Prostate gland (tissue), 2 donors: Measurements from ENCODE around the gene PAF1. TPM values are rescaled to one million over a fixed set of nuclear protein-coding genes. Genes with fewer than 3 reads are reported as not detected.

ENCODE experiments used
- DNase-seq: peaks from one replicate; pipeline ENCODE4 v3.0.0-alpha.2; 2019; ENCODE audit warnings: low spot score
- H3K27ac ChIP-seq, 2 donors: fragments of 200-600 bp; sonication (generic); 2 replicates each; pipeline ENCODE4 v1.5.1; 2017 to 2019
- H3K27me3 ChIP-seq: fragments of 200-600 bp; sonication (generic); replicated peaks from 2 replicates; pipeline ENCODE4 v1.5.1; 2019; ENCODE audit not compliant: insufficient read depth
- H3K36me3 ChIP-seq, 2 donors: fragments of 200-600 bp; sonication (generic); 1 replicate in 1 of 2; 2 replicates in 1 of 2; pipeline versions ENCODE4 v1.5.1 to v1.8.1; 2017 to 2019
- H3K4me1 ChIP-seq: fragments of 200-600 bp; sonication (generic); replicated peaks from 2 replicates; pipeline ENCODE4 v1.5.1; 2019
- H3K4me3 ChIP-seq, 2 donors: fragments of 200-600 bp; sonication (generic); 2 replicates each; pipeline ENCODE4 v1.5.1; 2017 to 2019
- H3K9me3 ChIP-seq: fragments of 200-600 bp; sonication (generic); 2 replicates; pipeline ENCODE4 v1.5.1; 2017
- CTCF ChIP-seq, 4 experiments: fragments of 200-600 bp in 2 of 4; fragments of 450-650 bp in 2 of 4; sonication (generic) in 2 of 4; IDR thresholded peaks; 1 replicate in 3 of 4; 2 replicates in 1 of 4; pipeline ENCODE4 v1.5.1; 2016 to 2019; ENCODE audit warnings: antibody characterized with exemption in 4 of 4, mild to moderate bottlenecking in 2 of 4, moderate library complexity in 2 of 4
- POLR2A ChIP-seq: fragments of 450-650 bp; IDR thresholded peaks from one replicate; pipeline ENCODE4 v1.6.1; 2016; ENCODE audit warnings: antibody characterized with exemption, mild to moderate bottlenecking
- POLR2AphosphoS5 ChIP-seq: sonication (generic); formaldehyde crosslinking; IDR thresholded peaks from one replicate; pipeline ENCODE4 v1.6.1; 2017; ENCODE audit warnings: antibody characterized with exemption
- WGBS: methylation state at CpG from one replicate; pipeline ENCODE4 v1.1.5; 2018; 5-methylcytosine and 5-hydroxymethylcytosine counted together
- intact Hi-C: fragments of 100-400 bp; cut with DNase I; formaldehyde crosslinking; loops from one replicate; pipeline ENCODE4 v1.14.2; 2022
- total RNA-seq, 2 donors: library from RNA; depleted of rRNA; stranded (reverse); fragments of >200 nt; gene quantifications; one replicate each; pipeline ENCODE4 v1.1.0, GENCODE V29; 2016

Gene PAF1
- total RNA-seq, 2 donors from 2014 or later: 47.5 to 63.6 TPM

- intact Hi-C loops: loop anchor here (5.0 kb wide), 1 partner anchor 133 kb away; the partner anchor contains the start of gene EID2B
- Histone ChIP-seq H3K4me1 (peaks cover 11% of the 10 kb centered on the region), H3K9me3 (no peaks in the 10 kb centered on the region), H3K36me3 (no peaks in the 10 kb centered on the region), H3K4me3 (no peak overlapping the region), H3K27ac (peak overlapping the region; percentile 9 to 31), H3K27me3 (no peaks in the 10 kb centered on the region)
- no peak for DNase-seq
- TF ChIP-seq CTCF (IDR thresholded peaks at IDR 0.05) (no peak), POLR2AphosphoS5 (no peak), POLR2A (no peak)
- 94% methylated on average over 4 of the region's 4 CpGs for WGBS
Observed at GRCh38 chr19:39399668-39400050, 8.8 kb upstream of the PAF1 start.

- Histone ChIP-seq H3K27me3 (no peaks in the 10 kb centered on the region), H3K27ac (peak overlapping the region; percentile 67 to 83), H3K9me3 (no peaks in the 10 kb centered on the region), H3K36me3 (peaks cover 0 to 7% of the 10 kb centered on the region in 2 donors), H3K4me3 (no peak overlapping the region), H3K4me1 (peaks cover 5% of the 10 kb centered on the region)
- WGBS: 68% methylated on average over 11 of the region's 11 CpGs
- DNase-seq: no peak
- TF ChIP-seq CTCF (IDR thresholded peaks at IDR 0.05) (no peak), POLR2AphosphoS5 (peak; percentile 19), POLR2A (peak; percentile 15)
- intact Hi-C loops: loop anchor here (1.0 to 5.0 kb wide), 2 partner anchors 13 to 134 kb away; partner anchors contain the start of gene EID2B
Observed at GRCh38 chr19:39398297-39398864, 7.5 kb upstream of the PAF1 start.

GRCh38 chr19:39397360-39398296 is 6.7 kb upstream of the PAF1 start:
- Histone ChIP-seq H3K9me3 (no peaks in the 10 kb centered on the region), H3K4me3 (no peak overlapping the region), H3K4me1 (peaks cover 5% of the 10 kb centered on the region), H3K27ac (peak overlapping the region; percentile 67 to 83), H3K36me3 (peaks cover 0 to 7% of the 10 kb centered on the region in 2 donors), H3K27me3 (no peaks in the 10 kb centered on the region)
- WGBS: 32% methylated on average over 17 of the region's 17 CpGs
- intact Hi-C loops: loop anchor here (1.0 to 5.0 kb wide), 2 partner anchors 14 to 135 kb away; partner anchors contain the start of gene EID2B
- TF ChIP-seq POLR2A (no peak), POLR2AphosphoS5 (peak; percentile 84), CTCF (IDR thresholded peaks at IDR 0.05) (peak; percentile 84 to 99 (median 99))
- peak; percentile 85 for DNase-seq

GRCh38 chr19:39390451-39390750 is 505 bp downstream of the PAF1 start:
- WGBS: 0% methylated on average over 10 of the region's 10 CpGs
- peaks cover 0 to 29% of the 10 kb centered on the region in 2 donors for H3K36me3 ChIP-seq
- intact Hi-C loops: loop anchor here (2.0 kb wide), 1 partner anchor 48 kb away; the partner anchor contains the start of gene SAMD4B
- peak overlapping the region; percentile 76 to 89 for H3K4me3 ChIP-seq
- H3K4me1 ChIP-seq: peaks cover 8% of the 10 kb centered on the region
- no peaks in the 10 kb centered on the region for H3K27me3 ChIP-seq
- H3K27ac ChIP-seq: peak overlapping the region; percentile 98 to 99
- no peak for TF ChIP-seq POLR2AphosphoS5
- TF ChIP-seq POLR2A: no peak
- no peak for TF ChIP-seq CTCF (IDR thresholded peaks at IDR 0.05)
- peak; percentile 75 for DNase-seq
- H3K9me3 ChIP-seq: no peaks in the 10 kb centered on the region
